A549 treated with DMSO at 1 μM for 4 hours (cell line): ENCODE data around the gene SMU1. TPM values are rescaled to one million over a fixed set of nuclear protein-coding genes. Genes with fewer than 3 reads are reported as not detected.

Source experiments
- total RNA-seq: library from RNA; stranded (reverse); fragments of 200-300 nt; extraction: Qiagen RNA extraction; gene quantifications from 5 replicates; pipeline ENCODE4 v1.2.3, GENCODE V29; 2022; ENCODE audit warnings: low read depth

The SMU1 gene
- total RNA-seq, result 20.3 to 22.2 TPM (median 22.1 TPM) in 5 replicates

GRCh38 chr9:33076046-33077004 is at the start of gene SMU1:
SMU1 (minus strand) TSS chr9:33076674; CDS start chr9:33076608, 66 bp downstream.

GRCh38 chr9:33024966-33025571 is 51.4 kb downstream of the SMU1 start, which contains the start of gene DNAJA1:
DNAJA1 (plus strand) TSS chr9:33025273; CDS start chr9:33026485, 1,212 bp downstream.

Other genes with a start within 250 kb of the SMU1 start
- gene APTX, start 75.0 kb downstream of the SMU1 start, total RNA-seq, result 40.6 to 45.8 TPM (median 42.6 TPM) in 5 replicates
- 225 to 313 TPM (median 296 TPM) in 5 replicates for gene DNAJA1, start 51.4 kb downstream of the SMU1 start, total RNA-seq
- 151 to 192 TPM (median 175 TPM) in 5 replicates for gene B4GALT1, start 90.7 kb upstream of the SMU1 start, total RNA-seq
- 0.40 TPM in 1 of 5 replicates, not detected in the others for gene SPINK4, start 163.5 kb upstream of the SMU1 start, total RNA-seq
- gene BAG1, start 188.0 kb upstream of the SMU1 start, total RNA-seq, result 128 to 154 TPM (median 147 TPM) in 5 replicates
- gene CHMP5, start 188.4 kb upstream of the SMU1 start, total RNA-seq, result 73.2 to 91.9 TPM (median 83.2 TPM) in 5 replicates
- gene NFX1, start 213.8 kb upstream of the SMU1 start, total RNA-seq, result 27.9 to 30.4 TPM (median 28.7 TPM) in 5 replicates